Osteocyte (in vitro differentiated cells): ENCODE measurements around the gene MATK. TPM values are rescaled to one million over a fixed set of nuclear protein-coding genes. Genes with fewer than 3 reads are reported as not detected.
"Not testable (repeated sequence)": the region's sequence is repeated elsewhere in the genome, so short reads cannot be mapped to it uniquely, and the experiment has no call there.

Experiments
- DNase-seq: peaks from one replicate; pipeline ENCODE4 v3.0.0; 2021; ENCODE audit warnings: mixed read lengths; ENCODE audit not compliant: unreplicated experiment; ENCODE audit errors: extremely low spot score
- H3K27ac Mint-ChIP-seq: one replicate; pipeline ENCODE4 v1.8.0; 2021; ENCODE audit warnings: mild to moderate bottlenecking, mixed read lengths; ENCODE audit not compliant: unreplicated experiment
- H3K27me3 Mint-ChIP-seq: one replicate; pipeline ENCODE4 v1.8.0; 2021; ENCODE audit warnings: mixed read lengths; ENCODE audit not compliant: unreplicated experiment
- H3K36me3 Mint-ChIP-seq: one replicate; pipeline ENCODE4 v1.8.0; 2021; ENCODE audit warnings: mixed read lengths; ENCODE audit not compliant: unreplicated experiment
- H3K4me1 Mint-ChIP-seq: one replicate; pipeline ENCODE4 v1.8.0; 2021; ENCODE audit warnings: mixed read lengths; ENCODE audit not compliant: unreplicated experiment
- H3K4me3 Mint-ChIP-seq: one replicate; pipeline ENCODE4 v1.8.0; 2021; ENCODE audit warnings: mild to moderate bottlenecking, moderate library complexity, mixed read lengths; ENCODE audit not compliant: unreplicated experiment
- H3K9me3 Mint-ChIP-seq: one replicate; pipeline ENCODE4 v1.8.0; 2021; ENCODE audit warnings: mixed read lengths; ENCODE audit not compliant: unreplicated experiment
- CTCF ChIP-seq: fragments of 200-600 bp; sonication (generic); IDR thresholded peaks from 2 replicates; pipeline ENCODE4 v1.5.0; 2021; ENCODE audit warnings: antibody characterized with exemption, mild to moderate bottlenecking, moderate library complexity
- total RNA-seq: library from RNA; stranded (reverse); gene quantifications from 2 replicates; pipeline ENCODE4 v1.2.1, GENCODE V29; 2021

Gene MATK
- total RNA-seq, 1 donor from 2014 or later: not detected

- no peak overlapping the region for H3K27ac Mint-ChIP-seq
- no peak for DNase-seq
- no peaks in the 10 kb centered on the region for H3K4me1 Mint-ChIP-seq
- peaks cover 10% of the 10 kb centered on the region for H3K36me3 Mint-ChIP-seq
- no peaks in the 10 kb centered on the region for H3K9me3 Mint-ChIP-seq
- H3K27me3 Mint-ChIP-seq: no peaks in the 10 kb centered on the region
- TF ChIP-seq CTCF: no peak
- H3K4me3 Mint-ChIP-seq: no peak overlapping the region
These were observed 16.7 kb downstream of the MATK start for GRCh38 chr19:3769494-3769893.

GRCh38 chr19:3768748-3769099 lies 17.5 kb downstream of the MATK start:
- peaks cover 10% of the 10 kb centered on the region for H3K36me3 Mint-ChIP-seq
- no peak for TF ChIP-seq CTCF
- no peak overlapping the region for H3K27ac Mint-ChIP-seq
- no peak overlapping the region for H3K4me3 Mint-ChIP-seq
- H3K4me1 Mint-ChIP-seq: no peaks in the 10 kb centered on the region
- H3K27me3 Mint-ChIP-seq: no peaks in the 10 kb centered on the region
- no peak for DNase-seq
- H3K9me3 Mint-ChIP-seq: no peaks in the 10 kb centered on the region

- TF ChIP-seq CTCF: no peak
- H3K36me3 Mint-ChIP-seq: peaks cover 10% of the 10 kb centered on the region
- H3K9me3 Mint-ChIP-seq: no peaks in the 10 kb centered on the region
- H3K4me1 Mint-ChIP-seq: peaks cover 2% of the 10 kb centered on the region
- no peaks in the 10 kb centered on the region for H3K27me3 Mint-ChIP-seq
- DNase-seq: no peak
- no peak overlapping the region for H3K27ac Mint-ChIP-seq
- no peak overlapping the region for H3K4me3 Mint-ChIP-seq
These were observed 18.0 kb downstream of the MATK start for GRCh38 chr19:3768015-3768747.

DNA sequence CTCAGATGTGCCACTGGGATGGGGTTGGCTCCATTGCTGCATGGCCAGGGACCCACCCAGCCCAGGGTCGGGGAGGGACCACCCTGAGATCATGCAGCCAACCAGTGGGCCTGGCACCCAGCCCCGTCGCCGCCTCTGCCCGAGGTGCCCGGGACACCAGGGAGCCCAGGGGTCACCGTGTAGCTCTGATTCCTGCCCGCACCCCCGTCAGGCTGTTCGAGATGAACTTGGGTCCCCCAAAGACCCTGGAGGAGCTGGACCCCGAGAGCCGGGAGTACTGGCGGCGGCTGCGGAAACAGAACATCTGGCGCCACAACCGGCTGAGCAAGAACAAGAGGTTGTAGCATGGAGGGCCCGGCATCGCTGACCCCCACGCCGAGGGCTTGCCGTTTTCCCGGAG lies 19.1 kb downstream of the MATK start:
- H3K27ac Mint-ChIP-seq: no peak overlapping the region
- peaks cover 9% of the 10 kb centered on the region for H3K4me1 Mint-ChIP-seq
- H3K36me3 Mint-ChIP-seq: peaks cover 10% of the 10 kb centered on the region
- DNase-seq: no peak
- H3K9me3 Mint-ChIP-seq: no peaks in the 10 kb centered on the region
- no peak overlapping the region for H3K4me3 Mint-ChIP-seq
- TF ChIP-seq CTCF: no peak
- no peaks in the 10 kb centered on the region for H3K27me3 Mint-ChIP-seq

DNA sequence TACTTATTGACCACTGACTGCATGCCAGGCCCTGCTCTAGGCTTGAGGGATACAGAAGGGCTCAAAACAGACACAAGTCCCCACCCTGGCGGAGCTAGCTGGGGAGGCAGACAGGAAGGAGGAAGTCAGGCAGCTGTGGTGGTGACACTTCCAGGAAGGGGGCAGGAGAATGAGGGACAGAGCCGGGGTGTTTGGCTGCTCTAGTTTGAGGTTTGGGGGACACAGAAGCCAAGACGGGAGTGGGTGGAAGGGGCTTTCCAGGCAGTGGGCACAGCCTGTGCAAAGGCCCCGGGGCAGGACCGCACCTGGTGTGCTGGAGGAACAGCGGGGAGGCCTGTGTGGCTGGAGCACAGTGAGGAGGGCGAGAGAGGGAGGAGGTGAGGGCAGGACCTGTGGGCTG lies 19.7 kb downstream of the MATK start:
- Mint-ChIP-seq H3K9me3 (no peaks in the 10 kb centered on the region), H3K27me3 (no peaks in the 10 kb centered on the region), H3K4me3 (no peak overlapping the region), H3K4me1 (peaks cover 14% of the 10 kb centered on the region), H3K36me3 (peaks cover 10% of the 10 kb centered on the region), H3K27ac (no peak overlapping the region)
- DNase-seq: no peak
- TF ChIP-seq CTCF: no peak

DNA sequence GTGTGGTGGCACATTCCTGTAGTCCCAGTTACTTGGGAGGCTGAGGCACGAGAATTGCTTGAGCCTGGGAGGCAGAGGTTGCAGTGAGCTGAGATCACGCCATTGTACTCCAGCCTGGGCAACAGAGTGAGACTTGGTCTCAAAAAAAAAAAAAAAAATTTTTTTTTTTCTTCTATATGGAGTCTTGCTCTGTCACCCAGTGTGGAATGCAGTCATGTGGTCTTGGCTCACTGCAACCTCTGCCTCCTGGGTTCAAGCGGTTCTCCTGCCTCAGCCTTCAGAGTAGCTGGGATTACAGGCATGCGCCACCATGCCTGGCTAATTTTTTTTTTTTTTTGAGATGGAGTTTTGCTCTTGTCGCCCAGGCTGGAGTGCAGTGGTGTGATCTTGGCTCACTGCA lies 20.4 kb downstream of the MATK start:
- not testable (repeated sequence) for H3K27ac Mint-ChIP-seq, H3K4me3 Mint-ChIP-seq, H3K9me3 Mint-ChIP-seq, H3K27me3 Mint-ChIP-seq, DNase-seq
- peaks cover 10% of the 10 kb centered on the region for H3K36me3 Mint-ChIP-seq
- H3K4me1 Mint-ChIP-seq: peaks cover 17% of the 10 kb centered on the region
